Peyer's patch (tissue), 4 donors: ENCODE data around the gene ZFP92. TPM values are rescaled to one million over a fixed set of nuclear protein-coding genes. Genes with fewer than 3 reads are reported as not detected.
A peak's percentile ranks its signal among the peaks of the same experiment; 100 is the strongest.

Source experiments
- DNase-seq, 3 donors: peaks; one replicate each; pipeline ENCODE4 v3.0.0-alpha.2; 2017 to 2019
- H3K27ac ChIP-seq, 4 donors: fragments of 200-600 bp; sonication (generic); one replicate each; pipeline ENCODE4 v1.5.1; 2016 to 2019
- H3K27me3 ChIP-seq, 2 donors: fragments of 200-600 bp; sonication (generic); one replicate each; pipeline ENCODE4 v1.5.1; 2019
- H3K36me3 ChIP-seq, 3 donors: fragments of 200-600 bp; sonication (generic); one replicate each; pipeline ENCODE4 v1.5.1; 2016 to 2019
- H3K4me1 ChIP-seq, 4 donors: fragments of 200-600 bp; sonication (generic); one replicate each; pipeline ENCODE4 v1.5.1; 2016 to 2019
- H3K4me3 ChIP-seq, 4 donors: fragments of 200-600 bp; sonication (generic); 1 replicate in 3 of 4; 2 replicates in 1 of 4; pipeline ENCODE4 v1.5.1; 2016 to 2019; ENCODE audit warnings: mild to moderate bottlenecking in 1 of 4
- H3K9me3 ChIP-seq, 4 donors: fragments of 200-600 bp; sonication (generic); one replicate each; pipeline ENCODE4 v1.5.1; 2016 to 2019; ENCODE audit warnings: mild to moderate bottlenecking in 1 of 4
- POLR2A ChIP-seq, 2 donors: fragments of 450-650 bp; IDR thresholded peaks; one replicate each; pipeline ENCODE4 v1.5.1; 2017; ENCODE audit warnings: antibody characterized with exemption in 2 of 2, mild to moderate bottlenecking in 2 of 2, moderate library complexity in 2 of 2
- total RNA-seq, 4 donors: library from RNA; depleted of rRNA; stranded (reverse); fragments of >200 nt; gene quantifications; one replicate each; pipeline ENCODE4 v1.1.0, GENCODE V29; 2016
- TF ChIP-seq, protein P1 (sequence below), 6 experiments: fragments of 450-650 bp in 4 of 6; fragments of 200-600 bp in 2 of 6; sonication (generic) in 1 of 6; IDR thresholded peaks; one replicate each; pipeline ENCODE4 v1.5.1; 2017 to 2019; ENCODE audit warnings: antibody characterized with exemption in 6 of 6, mild to moderate bottlenecking in 3 of 6, moderate library complexity in 1 of 6

ZFP92 gene, protein sequence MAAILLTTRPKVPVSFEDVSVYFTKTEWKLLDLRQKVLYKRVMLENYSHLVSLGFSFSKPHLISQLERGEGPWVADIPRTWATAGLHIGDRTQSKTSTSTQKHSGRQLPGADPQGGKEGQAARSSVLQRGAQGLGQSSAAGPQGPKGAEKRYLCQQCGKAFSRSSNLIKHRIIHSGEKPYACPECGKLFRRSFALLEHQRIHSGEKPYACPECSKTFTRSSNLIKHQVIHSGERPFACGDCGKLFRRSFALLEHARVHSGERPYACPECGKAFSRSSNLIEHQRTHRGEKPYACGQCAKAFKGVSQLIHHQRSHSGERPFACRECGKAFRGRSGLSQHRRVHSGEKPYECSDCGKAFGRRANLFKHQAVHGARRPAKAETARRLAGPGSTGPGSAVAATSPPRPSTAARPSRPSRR
- 1 to 10 TPM in 1 of 4 donors, under 1 TPM in 3; 0.19 to 2.3 (median 0.81) TPM for total RNA-seq

DNA sequence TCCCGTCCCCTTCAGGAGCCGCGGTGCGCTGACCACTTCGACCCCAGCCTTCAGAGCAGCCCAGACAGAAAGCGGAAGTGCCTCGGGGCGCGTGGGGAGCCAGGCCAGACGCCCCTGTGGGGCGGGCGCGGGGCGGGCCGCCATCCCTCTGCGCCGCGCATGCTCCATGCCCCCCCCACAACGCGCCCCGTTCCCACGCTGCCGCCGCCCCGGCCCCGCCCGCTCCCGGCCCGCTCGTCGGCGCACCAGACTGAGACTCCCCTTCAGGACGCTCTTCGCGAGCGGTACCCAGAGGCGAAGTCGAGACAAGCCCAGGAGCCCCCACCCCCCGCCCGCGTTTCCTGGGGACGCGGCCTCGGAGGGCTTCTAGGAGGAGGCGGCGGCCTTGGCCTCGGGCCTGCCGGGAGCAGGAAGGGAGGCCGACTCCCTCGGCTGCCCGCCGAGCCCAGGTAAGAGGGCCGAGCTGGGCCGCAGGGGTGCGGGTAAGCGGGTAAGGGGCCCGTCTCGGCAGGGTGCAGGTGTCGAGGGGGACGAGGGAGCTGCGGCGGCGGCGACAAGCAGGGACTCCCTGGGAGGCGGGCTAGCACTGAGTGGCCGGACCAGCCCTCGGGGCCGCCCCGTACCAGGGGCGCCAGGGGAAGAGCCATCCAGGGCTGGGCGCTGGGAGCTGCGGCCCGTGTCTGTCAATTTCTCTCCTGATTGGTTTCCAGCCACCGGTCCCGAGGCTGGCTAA, at the start of gene ZFP92:
Gene ZFP92 (plus strand): TSS at position 218 of the 733 bp plus-strand sequence. CDS start 6,851 bp downstream, outside the sequence.
- DNase-seq = peak in 2 of 3 donors; percentile 31 to 67
- H3K27ac ChIP-seq = peak within 1 kb of the TSS in 1 of 4 donors; percentile 62

DNA sequence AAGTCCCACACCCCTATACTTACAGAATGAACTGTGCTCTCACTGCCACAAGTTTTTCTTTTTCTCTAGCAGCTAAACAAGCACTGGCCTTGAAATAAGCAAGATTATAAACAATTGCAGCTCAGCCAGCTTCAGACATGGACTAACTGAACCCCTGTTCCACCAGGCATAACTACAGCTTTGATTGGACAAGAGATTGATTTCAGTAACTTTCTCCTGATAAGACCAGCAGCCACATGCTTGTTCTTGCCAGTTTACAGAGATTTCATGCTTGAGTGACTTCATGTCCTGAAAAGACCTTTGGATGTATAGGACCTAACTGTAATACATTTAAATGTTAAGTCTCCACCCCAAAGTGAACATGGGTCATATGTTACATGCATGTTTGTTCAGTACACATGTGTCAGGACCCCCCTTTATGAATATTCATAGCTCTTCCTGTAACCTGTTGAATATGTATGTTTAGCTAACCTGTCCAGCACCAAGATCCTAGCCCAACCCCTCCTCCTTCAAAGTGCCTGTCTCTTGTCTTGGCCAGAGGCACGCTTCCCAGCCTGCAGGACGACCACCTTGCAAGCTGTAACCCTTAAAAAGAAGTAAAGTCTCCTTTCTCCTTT, 49.4 kb upstream of the ZFP92 start:
- Histone ChIP-seq H3K27me3 (no peaks in the 10 kb centered on the region), H3K4me1 (no peaks in the 10 kb centered on the region), H3K4me3 (no peak overlapping the region), H3K36me3 (no peaks in the 10 kb centered on the region), H3K27ac (no peak overlapping the region), H3K9me3 (peaks cover 0 to 5% (median 0%) of the 10 kb centered on the region in 4 donors)
- no peak for DNase-seq
- TF ChIP-seq, protein P1, sequence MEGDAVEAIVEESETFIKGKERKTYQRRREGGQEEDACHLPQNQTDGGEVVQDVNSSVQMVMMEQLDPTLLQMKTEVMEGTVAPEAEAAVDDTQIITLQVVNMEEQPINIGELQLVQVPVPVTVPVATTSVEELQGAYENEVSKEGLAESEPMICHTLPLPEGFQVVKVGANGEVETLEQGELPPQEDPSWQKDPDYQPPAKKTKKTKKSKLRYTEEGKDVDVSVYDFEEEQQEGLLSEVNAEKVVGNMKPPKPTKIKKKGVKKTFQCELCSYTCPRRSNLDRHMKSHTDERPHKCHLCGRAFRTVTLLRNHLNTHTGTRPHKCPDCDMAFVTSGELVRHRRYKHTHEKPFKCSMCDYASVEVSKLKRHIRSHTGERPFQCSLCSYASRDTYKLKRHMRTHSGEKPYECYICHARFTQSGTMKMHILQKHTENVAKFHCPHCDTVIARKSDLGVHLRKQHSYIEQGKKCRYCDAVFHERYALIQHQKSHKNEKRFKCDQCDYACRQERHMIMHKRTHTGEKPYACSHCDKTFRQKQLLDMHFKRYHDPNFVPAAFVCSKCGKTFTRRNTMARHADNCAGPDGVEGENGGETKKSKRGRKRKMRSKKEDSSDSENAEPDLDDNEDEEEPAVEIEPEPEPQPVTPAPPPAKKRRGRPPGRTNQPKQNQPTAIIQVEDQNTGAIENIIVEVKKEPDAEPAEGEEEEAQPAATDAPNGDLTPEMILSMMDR (IDR thresholded peaks at IDR 0.05) = no peak
- TF ChIP-seq POLR2A (IDR thresholded peaks at IDR 0.05) = no peak

More for the DNA sequence above, at the start of gene ZFP92:
- H3K9me3 ChIP-seq = no peaks in the 10 kb centered on the region
- TF ChIP-seq POLR2A (IDR thresholded peaks at IDR 0.05) = no peak
- TF ChIP-seq, protein P1 (IDR thresholded peaks at IDR 0.05) = no peak
- H3K27me3 ChIP-seq = no peaks in the 10 kb centered on the region
- no peaks in the 10 kb centered on the region for H3K36me3 ChIP-seq
- peaks cover 0 to 4% (median 0%) of the 10 kb centered on the region in 4 donors for H3K4me1 ChIP-seq
- peak within 1 kb of the TSS; percentile 52 to 55 (median 52) for H3K4me3 ChIP-seq

GRCh38 chrX:153365670-153366069, 45.6 kb upstream of the ZFP92 start:
- Histone ChIP-seq H3K4me1 (no peaks in the 10 kb centered on the region), H3K27me3 (no peaks in the 10 kb centered on the region), H3K9me3 (no peaks in the 10 kb centered on the region), H3K36me3 (no peaks in the 10 kb centered on the region), H3K4me3 (no peak overlapping the region), H3K27ac (no peak overlapping the region)
- TF ChIP-seq, protein P1 (IDR thresholded peaks at IDR 0.05) = no peak
- no peak for TF ChIP-seq POLR2A (IDR thresholded peaks at IDR 0.05)
- no peak for DNase-seq

DNA sequence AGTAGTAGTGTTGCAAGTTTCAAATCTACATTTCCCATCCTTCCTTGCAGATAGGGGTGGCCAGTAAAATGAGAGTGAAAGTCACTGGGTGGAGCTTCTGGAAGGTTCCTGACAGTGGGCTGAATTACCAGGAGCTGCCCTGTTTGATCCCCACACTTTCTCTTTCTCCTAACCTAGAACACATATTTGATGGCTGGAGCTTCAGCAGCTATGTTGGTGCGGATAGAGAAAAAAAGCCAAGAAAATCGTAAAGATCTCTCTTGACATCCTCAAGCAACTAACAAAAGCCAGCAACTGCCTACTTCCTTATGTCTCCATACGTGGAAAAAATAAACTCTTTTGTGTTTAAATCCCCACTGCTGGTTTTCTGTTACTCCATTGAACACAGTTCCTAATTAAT, 45.2 kb upstream of the ZFP92 start:
- Histone ChIP-seq H3K36me3 (no peaks in the 10 kb centered on the region), H3K9me3 (no peaks in the 10 kb centered on the region), H3K4me3 (no peak overlapping the region), H3K27ac (no peak overlapping the region), H3K4me1 (no peaks in the 10 kb centered on the region), H3K27me3 (no peaks in the 10 kb centered on the region)
- DNase-seq = no peak
- TF ChIP-seq, protein P1 (IDR thresholded peaks at IDR 0.05) = no peak
- no peak for TF ChIP-seq POLR2A (IDR thresholded peaks at IDR 0.05)

GRCh38 chrX:153366878-153367538, 44.3 kb upstream of the ZFP92 start:
- TF ChIP-seq, protein P1 (IDR thresholded peaks at IDR 0.05) = no peak
- no peak for TF ChIP-seq POLR2A (IDR thresholded peaks at IDR 0.05)
- H3K9me3 ChIP-seq = no peaks in the 10 kb centered on the region
- no peak overlapping the region for H3K27ac ChIP-seq
- no peaks in the 10 kb centered on the region for H3K36me3 ChIP-seq
- H3K4me3 ChIP-seq = no peak overlapping the region
- no peak for DNase-seq
- no peaks in the 10 kb centered on the region for H3K27me3 ChIP-seq
- H3K4me1 ChIP-seq = no peaks in the 10 kb centered on the region
